Measurements from ENCODE around the gene ADCY3.

ADCY3 gene

GRCh38 chr2:24852431-24853020 is 67.5 kb downstream of the ADCY3 start:
- no peak overlapping the region for H3K4me3 Mint-ChIP-seq
- no peaks in the 10 kb centered on the region for H3K27me3 Mint-ChIP-seq
- H3K36me3 Mint-ChIP-seq, result peaks cover 68 to 83% of the 10 kb centered on the region in 2 donors
- ATAC-seq (replicated peaks), result no peak
- DNase-seq, result no peak
- H3K9me3 Mint-ChIP-seq, result peaks cover 3 to 8% of the 10 kb centered on the region in 2 donors
- H3K4me1 Mint-ChIP-seq, result peaks cover 4 to 7% of the 10 kb centered on the region in 2 donors
- H3K27ac Mint-ChIP-seq, result peak overlapping the region; percentile 59

DNA sequence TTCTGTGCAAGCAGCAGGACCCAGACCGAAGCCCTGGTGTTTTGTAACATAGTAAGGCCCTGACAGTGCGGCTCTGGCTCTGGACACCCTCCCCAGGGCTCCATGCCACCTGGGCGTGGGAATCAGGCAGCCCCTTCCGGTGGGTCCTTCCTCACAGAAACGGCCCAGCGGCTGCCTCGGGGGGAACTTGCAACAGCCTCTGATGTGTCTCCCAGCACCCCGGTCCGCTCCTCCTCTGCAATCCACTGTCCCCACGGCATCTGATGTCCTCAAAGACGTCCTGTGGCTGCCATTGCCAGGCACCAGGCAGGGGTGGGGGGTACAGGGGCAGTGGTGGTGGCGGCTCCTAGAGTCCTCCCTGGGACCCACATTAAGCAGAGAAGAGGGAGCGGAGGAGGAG is 68.0 kb downstream of the ADCY3 start:
- H3K36me3 Mint-ChIP-seq, result peaks cover 73 to 88% of the 10 kb centered on the region in 2 donors
- H3K4me3 Mint-ChIP-seq, result no peak overlapping the region
- peaks cover 6 to 12% of the 10 kb centered on the region in 2 donors for H3K4me1 Mint-ChIP-seq
- ATAC-seq (replicated peaks), result no peak
- H3K27ac Mint-ChIP-seq, result no peak overlapping the region
- peaks cover 8 to 12% of the 10 kb centered on the region in 2 donors for H3K9me3 Mint-ChIP-seq
- no peak for DNase-seq
- H3K27me3 Mint-ChIP-seq, result no peaks in the 10 kb centered on the region

- ATAC-seq (replicated peaks) (no peak), DNase-seq (no peak)
- H3K4me3 Mint-ChIP-seq, result no peak overlapping the region
- H3K36me3 Mint-ChIP-seq, result peaks cover 71 to 87% of the 10 kb centered on the region in 2 donors
- peaks cover 5 to 6% of the 10 kb centered on the region in 2 donors for H3K4me1 Mint-ChIP-seq
- no peak overlapping the region for H3K27ac Mint-ChIP-seq
- no peaks in the 10 kb centered on the region for H3K27me3 Mint-ChIP-seq
- H3K9me3 Mint-ChIP-seq, result peaks cover 11 to 12% of the 10 kb centered on the region in 2 donors
Measured at GRCh38 chr2:24850944-24851343, 69.1 kb downstream of the ADCY3 start.

DNA sequence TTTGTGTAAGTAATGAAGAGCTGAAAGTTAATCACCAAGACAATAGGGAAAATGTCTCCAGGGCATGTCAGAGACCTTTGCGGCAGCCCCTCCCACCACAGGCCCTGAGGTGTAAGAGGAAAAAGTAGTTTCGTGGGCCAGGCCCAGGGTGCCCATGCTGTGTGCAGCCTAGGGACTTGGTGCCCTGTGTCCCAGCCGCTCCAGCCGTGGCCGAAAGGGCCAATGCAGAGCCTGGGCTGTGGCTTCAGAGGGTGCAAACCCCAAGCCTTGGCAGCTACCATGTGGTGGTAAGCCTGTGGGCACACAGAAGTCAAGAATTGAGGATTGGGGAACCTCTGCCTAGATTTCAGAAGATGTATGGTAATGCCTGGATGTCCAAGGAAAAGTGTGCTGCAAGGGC is 74.3 kb downstream of the ADCY3 start:
- ATAC-seq (replicated peaks) (no peak), DNase-seq (no peak)
- Mint-ChIP-seq H3K4me3 (no peak overlapping the region), H3K4me1 (peaks cover 3 to 5% of the 10 kb centered on the region in 2 donors), H3K9me3 (peaks cover 11 to 12% of the 10 kb centered on the region in 2 donors), H3K36me3 (peaks cover 72 to 85% of the 10 kb centered on the region in 2 donors), H3K27me3 (no peaks in the 10 kb centered on the region), H3K27ac (no peak overlapping the region)

- Mint-ChIP-seq H3K36me3 (peaks cover 73 to 84% of the 10 kb centered on the region in 2 donors), H3K4me3 (no peak overlapping the region), H3K4me1 (peaks cover 3 to 5% of the 10 kb centered on the region in 2 donors), H3K27ac (no peak overlapping the region), H3K27me3 (no peaks in the 10 kb centered on the region), H3K9me3 (peaks cover 9 to 11% of the 10 kb centered on the region in 2 donors)
- DNase-seq (no peak), ATAC-seq (replicated peaks) (no peak)
Measured at GRCh38 chr2:24844023-24844685, 75.9 kb downstream of the ADCY3 start.

GRCh38 chr2:24843330-24843860 is 76.6 kb downstream of the ADCY3 start:
- Mint-ChIP-seq H3K36me3 (peaks cover 69 to 80% of the 10 kb centered on the region in 2 donors), H3K4me1 (peaks cover 3 to 5% of the 10 kb centered on the region in 2 donors), H3K4me3 (no peak overlapping the region), H3K27me3 (no peaks in the 10 kb centered on the region), H3K27ac (no peak overlapping the region), H3K9me3 (peaks cover 6 to 8% of the 10 kb centered on the region in 2 donors)
- DNase-seq (no peak), ATAC-seq (replicated peaks) (no peak)

DNA sequence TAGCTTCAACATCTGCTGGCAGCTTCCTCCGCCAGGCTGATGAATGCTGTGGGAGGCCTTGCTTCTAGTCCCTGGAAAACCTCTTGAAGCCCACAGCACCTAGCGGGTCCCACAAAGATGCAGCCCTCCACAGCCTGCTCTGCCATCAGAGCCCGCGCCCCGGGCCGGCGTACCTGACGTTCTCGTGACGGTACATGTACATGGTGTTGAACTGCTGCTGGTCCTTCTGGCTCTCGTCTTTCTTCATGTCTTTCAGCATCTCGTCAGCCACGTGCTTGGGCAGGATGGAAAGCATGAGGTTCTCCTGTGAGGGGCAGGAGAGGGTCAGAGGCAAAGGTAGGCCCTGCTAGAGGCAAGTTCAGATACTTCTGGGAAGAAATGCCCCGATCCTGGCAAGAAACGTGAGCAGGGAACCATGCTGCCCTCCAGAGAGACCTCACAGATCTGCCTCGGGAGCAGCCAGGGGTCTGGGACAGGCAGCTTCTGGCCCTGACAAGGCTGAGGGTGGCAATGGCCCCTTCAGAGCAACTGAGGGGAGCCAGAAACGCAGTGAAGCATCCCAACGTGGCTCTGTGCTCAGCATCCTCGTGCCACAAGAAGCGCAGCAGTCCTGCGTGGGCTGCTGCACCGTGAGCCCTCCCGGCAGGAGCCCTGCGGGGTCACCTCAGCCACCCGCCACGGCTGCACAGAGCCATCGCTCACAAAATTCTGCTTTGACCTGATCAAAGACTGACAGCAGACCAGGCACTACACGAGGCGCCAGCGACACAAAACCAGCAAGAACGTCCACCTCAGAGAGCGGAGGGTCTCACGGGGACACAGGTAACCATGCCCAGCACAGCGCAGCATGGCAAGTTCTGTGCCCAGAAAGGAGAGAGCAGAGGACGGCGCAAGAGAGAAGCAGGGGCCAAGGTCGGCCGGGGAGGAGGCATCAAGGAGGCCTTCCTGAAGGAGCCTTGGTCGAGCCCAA is 77.7 kb downstream of the ADCY3 start:
- DNase-seq, result no peak
- peaks cover 3% of the 10 kb centered on the region in 2 donors for H3K4me1 Mint-ChIP-seq
- peak overlapping the region; percentile 47 for H3K27ac Mint-ChIP-seq
- H3K36me3 Mint-ChIP-seq, result peaks cover 66 to 80% of the 10 kb centered on the region in 2 donors
- ATAC-seq (replicated peaks), result no peak
- no peaks in the 10 kb centered on the region for H3K27me3 Mint-ChIP-seq
- H3K4me3 Mint-ChIP-seq, result no peak overlapping the region
- H3K9me3 Mint-ChIP-seq, result peaks cover 3 to 7% of the 10 kb centered on the region in 2 donors

GRCh38 chr2:24840962-24841945 is 78.8 kb downstream of the ADCY3 start:
- Mint-ChIP-seq H3K4me1 (no peaks in the 10 kb centered on the region), H3K36me3 (peaks cover 65 to 80% of the 10 kb centered on the region in 2 donors), H3K27me3 (no peaks in the 10 kb centered on the region), H3K9me3 (no peaks in the 10 kb centered on the region), H3K27ac (no peak overlapping the region), H3K4me3 (no peak overlapping the region)
- no peak for DNase-seq
- ATAC-seq (replicated peaks), result no peak

DNA sequence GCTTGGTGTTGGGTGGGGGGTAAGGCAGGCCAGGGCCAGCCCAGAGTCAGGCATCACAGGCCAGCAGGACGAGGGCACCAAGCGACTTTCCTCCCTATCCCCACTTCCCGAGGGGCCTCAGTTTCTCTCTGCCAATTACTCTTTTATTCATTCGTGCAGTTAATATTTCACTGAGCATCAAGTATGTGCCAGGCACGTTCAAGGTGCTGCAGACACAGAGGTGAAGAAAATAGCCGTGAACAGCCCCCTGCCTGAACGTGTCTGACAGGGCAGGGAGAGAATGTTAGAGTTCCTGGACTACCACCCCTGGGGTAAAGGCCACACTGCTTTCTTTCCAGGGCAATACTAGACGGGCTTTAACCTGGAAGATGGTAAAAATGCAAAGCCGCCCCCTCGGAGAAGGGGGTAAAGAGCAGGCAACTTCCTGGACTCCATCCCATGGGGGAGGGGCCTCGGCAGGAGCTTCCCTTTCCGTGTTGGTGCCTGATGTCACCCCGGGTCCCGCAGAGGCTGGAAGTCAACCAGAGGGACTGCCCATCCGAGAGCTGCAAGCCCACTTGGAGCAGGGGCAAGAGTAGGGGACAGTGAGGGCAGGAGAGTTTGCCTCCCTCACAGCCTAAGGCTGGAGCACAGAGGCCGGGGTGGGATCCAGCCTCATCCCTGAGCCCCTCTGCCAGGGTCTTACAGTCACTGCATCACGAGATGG is 79.7 kb downstream of the ADCY3 start:
- no peak overlapping the region for H3K4me3 Mint-ChIP-seq
- H3K9me3 Mint-ChIP-seq, result no peaks in the 10 kb centered on the region
- no peak for DNase-seq
- H3K27ac Mint-ChIP-seq, result no peak overlapping the region
- H3K4me1 Mint-ChIP-seq, result no peaks in the 10 kb centered on the region
- ATAC-seq (replicated peaks), result no peak
- peaks cover 63 to 79% of the 10 kb centered on the region in 2 donors for H3K36me3 Mint-ChIP-seq
- H3K27me3 Mint-ChIP-seq, result no peaks in the 10 kb centered on the region

DNA sequence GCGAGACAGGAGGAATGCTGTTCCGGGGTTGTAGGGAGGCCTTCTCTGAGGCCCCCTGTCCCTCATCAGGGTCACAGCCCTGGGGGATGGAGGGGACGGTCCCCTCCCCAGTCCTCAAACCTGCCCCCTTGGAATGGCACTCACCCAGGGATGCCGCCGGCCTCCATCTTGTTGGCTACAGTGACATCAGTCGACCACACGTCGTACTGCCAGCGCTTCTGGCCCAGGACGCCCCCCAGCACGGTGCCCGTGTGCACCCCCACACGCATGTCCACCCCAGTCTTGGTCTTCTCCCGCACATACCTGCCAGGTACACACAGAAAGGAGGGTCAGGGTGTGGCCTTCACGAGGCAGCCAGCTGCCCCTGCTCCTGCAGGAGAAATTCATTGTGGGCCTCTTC is 80.3 kb downstream of the ADCY3 start:
- H3K9me3 Mint-ChIP-seq, result no peaks in the 10 kb centered on the region
- H3K27ac Mint-ChIP-seq, result peak overlapping the region; percentile 20
- ATAC-seq (replicated peaks) (no peak), DNase-seq (no peak)
- no peak overlapping the region for H3K4me3 Mint-ChIP-seq
- H3K36me3 Mint-ChIP-seq, result peaks cover 62 to 78% of the 10 kb centered on the region in 2 donors
- H3K4me1 Mint-ChIP-seq, result no peaks in the 10 kb centered on the region
- no peaks in the 10 kb centered on the region for H3K27me3 Mint-ChIP-seq

- Mint-ChIP-seq H3K4me3 (no peak overlapping the region), H3K4me1 (no peaks in the 10 kb centered on the region), H3K27ac (no peak overlapping the region), H3K36me3 (peaks cover 62 to 82% of the 10 kb centered on the region in 2 donors), H3K9me3 (no peaks in the 10 kb centered on the region), H3K27me3 (no peaks in the 10 kb centered on the region)
- ATAC-seq (replicated peaks) (no peak), DNase-seq (no peak)
Measured at GRCh38 chr2:24838541-24838940, 81.5 kb downstream of the ADCY3 start.

DNA sequence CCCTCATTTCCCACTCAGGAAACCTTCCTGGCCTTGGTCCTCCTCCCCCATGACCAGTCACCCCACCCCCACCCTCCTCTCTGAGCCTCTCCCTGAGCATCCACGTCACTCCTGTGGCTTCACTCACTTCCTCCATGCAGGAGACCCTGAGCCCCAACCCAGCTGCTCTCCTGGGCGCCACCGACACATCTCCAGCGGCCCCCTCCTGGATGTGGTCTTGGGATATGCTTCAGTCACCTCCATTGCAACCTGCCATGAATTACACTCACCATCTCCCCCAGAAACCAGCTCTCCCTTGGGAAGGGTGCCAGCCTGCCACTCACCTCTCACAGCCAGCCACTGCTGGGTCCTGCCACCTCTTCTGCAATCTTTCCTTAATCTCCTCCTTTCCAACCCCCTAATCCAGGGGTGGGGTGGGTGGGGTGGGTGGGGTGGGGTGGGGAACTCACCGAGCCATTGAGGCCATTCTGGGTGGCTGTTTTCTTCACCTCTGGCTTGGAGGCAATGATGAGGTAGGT is 82.0 kb downstream of the ADCY3 start:
- no peaks in the 10 kb centered on the region for H3K4me1 Mint-ChIP-seq
- no peak for DNase-seq
- ATAC-seq (replicated peaks), result no peak
- H3K36me3 Mint-ChIP-seq, result peaks cover 61 to 83% of the 10 kb centered on the region in 2 donors
- H3K27ac Mint-ChIP-seq, result no peak overlapping the region
- no peaks in the 10 kb centered on the region for H3K27me3 Mint-ChIP-seq
- no peaks in the 10 kb centered on the region for H3K9me3 Mint-ChIP-seq
- no peak overlapping the region for H3K4me3 Mint-ChIP-seq

DNA sequence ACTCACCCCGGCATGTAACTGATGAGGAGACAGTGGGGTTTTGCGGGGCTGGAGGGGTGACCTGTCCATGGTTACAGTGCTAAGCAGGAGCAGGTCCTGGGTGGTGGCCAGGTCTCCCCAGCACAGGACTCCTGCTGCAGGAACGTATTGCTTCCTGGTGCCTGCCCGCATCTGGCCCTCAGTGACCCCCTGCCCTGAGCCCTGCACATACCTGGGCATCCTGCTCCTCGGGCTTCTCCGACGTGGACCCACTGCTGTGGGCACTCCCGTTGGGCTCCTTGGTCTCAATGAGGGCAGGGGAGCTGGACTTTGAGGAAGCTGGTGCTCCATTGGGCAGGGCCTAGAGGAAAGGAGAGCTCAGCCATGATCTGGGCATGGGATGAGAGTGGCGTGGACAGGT is 83.3 kb downstream of the ADCY3 start:
- Mint-ChIP-seq H3K36me3 (peaks cover 63 to 82% of the 10 kb centered on the region in 2 donors), H3K27me3 (no peaks in the 10 kb centered on the region), H3K4me3 (no peak overlapping the region), H3K4me1 (no peaks in the 10 kb centered on the region), H3K27ac (no peak overlapping the region), H3K9me3 (no peaks in the 10 kb centered on the region)
- DNase-seq, result no peak
- no peak for ATAC-seq (replicated peaks)
